Fibroblast of lung (primary cell): ENCODE results near the gene WIZ. TPM values are rescaled to one million over a fixed set of nuclear protein-coding genes. Genes with fewer than 3 reads are reported as not detected.
A peak's percentile ranks its signal among the peaks of the same experiment; 100 is the strongest.

Experiments
- DNase-seq, 2 donors: peaks; one replicate each; pipeline versions ENCODE4 v3.0.0 to v3.0.0-alpha.2; 2010; ENCODE audit warnings: low read depth in 2 of 2
- H2AFZ ChIP-seq: 2 replicates; pipeline ENCODE4 v1.5.1; 2012; ENCODE audit warnings: low read length, control low read depth, inconsistent platforms
- H3K27ac ChIP-seq: 2 replicates; pipeline ENCODE4 v1.5.1; 2011; ENCODE audit warnings: low read length, control low read depth; ENCODE audit not compliant: insufficient read depth
- H3K27me3 ChIP-seq: 2 replicates; pipeline ENCODE4 v1.5.1; 2011; ENCODE audit warnings: mild to moderate bottlenecking, low read length; ENCODE audit not compliant: control insufficient read depth, insufficient read depth
- H3K36me3 ChIP-seq: 2 replicates; pipeline ENCODE4 v1.5.1; 2011; ENCODE audit warnings: low read length; ENCODE audit not compliant: control insufficient read depth, insufficient read depth
- H3K4me1 ChIP-seq: 2 replicates; pipeline ENCODE4 v1.5.1; 2011; ENCODE audit warnings: low read length; ENCODE audit not compliant: control insufficient read depth, insufficient read depth; ENCODE audit errors: extremely low read depth
- H3K4me2 ChIP-seq: 2 replicates; pipeline ENCODE4 v1.5.1; 2011; ENCODE audit warnings: low read length, control low read depth; ENCODE audit not compliant: insufficient read depth; ENCODE audit errors: extremely low read depth
- H3K4me3 ChIP-seq, 4 experiments: fragments of 200-600 bp in 1 of 4; sonication (generic) in 1 of 4; replicated peaks in 1 of 4; 2 replicates each; pipeline ENCODE4 v1.5.1; 2011 to 2016; ENCODE audit warnings: low read length in 4 of 4, low read depth in 3 of 4, mild to moderate bottlenecking in 3 of 4, control low read depth in 2 of 4, inconsistent platforms in 1 of 4, mixed read lengths in 1 of 4; ENCODE audit not compliant: insufficient read depth in 1 of 4; ENCODE audit errors: control extremely low read depth in 1 of 4
- H3K79me2 ChIP-seq: 2 replicates; pipeline ENCODE4 v1.5.1; 2012; ENCODE audit warnings: mild to moderate bottlenecking, low read length, inconsistent platforms; ENCODE audit not compliant: control insufficient read depth, insufficient read depth
- H3K9ac ChIP-seq: 2 replicates; pipeline ENCODE4 v1.5.1; 2011; ENCODE audit warnings: mild to moderate bottlenecking, low read length, control low read depth; ENCODE audit not compliant: insufficient read depth
- H3K9me3 ChIP-seq: 2 replicates; pipeline ENCODE4 v1.5.1; 2012; ENCODE audit warnings: low read depth, low read length; ENCODE audit not compliant: control insufficient read depth, insufficient read depth
- H4K20me1 ChIP-seq: 2 replicates; pipeline ENCODE4 v1.5.1; 2011; ENCODE audit warnings: low read length; ENCODE audit not compliant: control insufficient read depth, insufficient read depth; ENCODE audit errors: extremely low read depth
- CTCF ChIP-seq, 2 donors: IDR thresholded peaks in 1 of 2; conservative IDR thresholded peaks in 1 of 2; 1 replicate in 1 of 2; 2 replicates in 1 of 2; pipeline ENCODE4 v1.5.1; 2011 to 2012; ENCODE audit warnings: low read length in 2 of 2, control low read depth in 1 of 2, inconsistent platforms in 1 of 2, low read depth in 1 of 2, mild to moderate bottlenecking in 1 of 2
- EZH2 ChIP-seq: IDR thresholded peaks from 2 replicates; pipeline ENCODE4 v1.5.1; 2012; ENCODE audit warnings: low read length, control low read depth, mild to moderate bottlenecking; ENCODE audit errors: missing control alignments
- polyA plus RNA-seq, 2 donors: library from polyadenylated mRNA; depleted of rRNA in 1 of 2; stranded (reverse) in 1 of 2; unstranded in 1 of 2; fragments of >200 nt; gene quantifications; 2 replicates each; pipeline ENCODE4 v1.2.1, GENCODE V29; 2011 to 2012; ENCODE audit warnings: missing spikeins in 1 of 2
- total RNA-seq: library from RNA; depleted of rRNA; stranded (reverse); fragments of >200 nt; gene quantifications from 2 replicates; pipeline ENCODE4 v1.2.1, GENCODE V29; 2014

The WIZ gene
- total and polyA plus RNA-seq, 2 donors (not counting 1 experiment from before 2014, with no cell fraction given) = 7.5 to 9.7 TPM

GRCh38 chr19:15438124-15438496 lies 11.6 kb downstream of the WIZ start:
- Histone ChIP-seq H3K4me2 (no peak overlapping the region), H3K4me3 (no peak overlapping the region), H3K27ac (no peak overlapping the region), H4K20me1 (no peaks in the 10 kb centered on the region), H3K4me1 (no peaks in the 10 kb centered on the region), H3K79me2 (no peaks in the 10 kb centered on the region), H3K9me3 (no peaks in the 10 kb centered on the region), H3K9ac (no peak overlapping the region), H3K27me3 (no peaks in the 10 kb centered on the region), H2AFZ (no peak overlapping the region), H3K36me3 (no peaks in the 10 kb centered on the region)
- TF ChIP-seq CTCF (conservative IDR thresholded peaks at IDR 0.05 in 1 of 2, IDR thresholded peaks at IDR 0.05 in 1 of 2; ENCODE audit: low read depth in 1 of 2, low read length in 2 of 2) (no peak), EZH2 (no peak)
- no peak for DNase-seq

- peak; percentile 37 to 74 for DNase-seq
- no peak overlapping the region for H3K27ac ChIP-seq
These were observed 12.2 kb downstream of the WIZ start for GRCh38 chr19:15437355-15438123.

GRCh38 chr19:15436826-15437110 lies 13.0 kb downstream of the WIZ start:
- H3K27me3 ChIP-seq = no peaks in the 10 kb centered on the region
- no peak for TF ChIP-seq EZH2
- TF ChIP-seq CTCF (conservative IDR thresholded peaks at IDR 0.05 in 1 of 2, IDR thresholded peaks at IDR 0.05 in 1 of 2; ENCODE audit: low read depth in 1 of 2, low read length in 2 of 2) = no peak

More at GRCh38 chr19:15437355-15438123, 12.2 kb downstream of the WIZ start:
- Histone ChIP-seq H3K9ac (no peak overlapping the region), H3K9me3 (no peaks in the 10 kb centered on the region), H3K4me3 (no peak overlapping the region), H3K27me3 (no peaks in the 10 kb centered on the region), H3K79me2 (no peaks in the 10 kb centered on the region), H4K20me1 (no peaks in the 10 kb centered on the region), H3K36me3 (no peaks in the 10 kb centered on the region), H3K4me1 (peaks cover 2% of the 10 kb centered on the region), H3K4me2 (peak overlapping the region; percentile 8), H2AFZ (no peak overlapping the region)
- TF ChIP-seq CTCF (conservative IDR thresholded peaks at IDR 0.05 in 1 of 2, IDR thresholded peaks at IDR 0.05 in 1 of 2; ENCODE audit: low read depth in 1 of 2, low read length in 2 of 2) = peak; percentile 43 to 54
- no peak for TF ChIP-seq EZH2

More at GRCh38 chr19:15436826-15437110, 13.0 kb downstream of the WIZ start:
- H3K79me2 ChIP-seq = peaks cover 4% of the 10 kb centered on the region
- no peak overlapping the region for H3K27ac ChIP-seq
- H3K9me3 ChIP-seq = no peaks in the 10 kb centered on the region
- H3K4me3 ChIP-seq = no peak overlapping the region
- H4K20me1 ChIP-seq = no peaks in the 10 kb centered on the region
- peaks cover 2% of the 10 kb centered on the region for H3K4me1 ChIP-seq
- H3K9ac ChIP-seq = no peak overlapping the region
- DNase-seq = no peak
- H2AFZ ChIP-seq = no peak overlapping the region
- H3K36me3 ChIP-seq = no peaks in the 10 kb centered on the region
- no peak overlapping the region for H3K4me2 ChIP-seq
